Measurements from ENCODE around the gene LSAMP.

The LSAMP gene

DNA sequence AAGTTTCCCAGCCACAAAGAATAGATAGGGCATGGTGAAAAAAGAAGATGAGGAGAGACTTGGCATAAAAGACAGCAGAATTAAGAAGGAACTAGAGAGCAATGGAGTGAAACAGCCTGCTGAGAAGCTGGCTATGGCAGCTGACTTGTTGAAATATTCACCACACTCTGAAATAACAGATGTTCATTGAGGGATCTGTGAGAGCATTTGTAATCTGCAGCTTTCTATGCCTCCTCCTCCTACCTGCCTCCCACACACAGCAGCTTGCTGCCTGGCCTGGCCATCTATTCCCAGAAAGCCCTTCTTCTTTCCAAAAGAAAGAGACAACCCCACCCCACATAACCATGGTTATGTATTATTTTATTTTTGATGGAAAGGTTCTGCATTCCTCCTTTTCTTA, 518.1 kb downstream of the LSAMP start:
- no peak for DNase-seq

DNA sequence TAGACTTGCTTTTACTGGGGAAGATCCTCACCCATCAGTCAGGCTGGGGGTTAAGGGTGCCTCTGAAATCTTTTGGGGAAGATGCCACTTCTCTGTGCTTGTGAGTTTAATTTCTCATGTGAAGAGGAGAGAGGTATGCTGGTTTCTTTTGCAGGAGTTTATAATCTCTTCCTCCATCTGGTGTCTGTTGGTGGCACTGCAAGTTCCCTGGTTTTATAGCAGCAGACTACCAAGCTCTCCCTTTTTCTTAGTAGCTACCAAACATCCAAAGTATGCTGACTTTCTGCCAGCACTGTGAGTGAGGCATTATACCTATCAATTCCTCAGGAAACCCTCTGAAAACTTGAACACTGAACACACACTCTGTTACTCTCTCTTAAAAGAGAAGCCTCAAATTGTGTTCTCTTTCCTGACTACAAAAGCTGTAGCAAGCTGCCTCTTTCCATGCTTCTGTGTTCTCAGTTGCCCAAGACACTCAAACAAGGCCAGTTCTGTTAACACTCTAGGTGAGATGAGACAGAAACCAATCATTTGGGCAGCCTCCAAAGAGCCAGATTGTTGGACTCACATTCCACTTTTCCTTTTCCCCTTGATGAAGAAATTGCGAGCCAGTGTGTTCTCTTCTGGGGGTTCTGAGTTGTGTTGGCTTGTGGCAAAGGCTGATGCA, 522.5 kb downstream of the LSAMP start:
- DNase-seq: no peak

DNA sequence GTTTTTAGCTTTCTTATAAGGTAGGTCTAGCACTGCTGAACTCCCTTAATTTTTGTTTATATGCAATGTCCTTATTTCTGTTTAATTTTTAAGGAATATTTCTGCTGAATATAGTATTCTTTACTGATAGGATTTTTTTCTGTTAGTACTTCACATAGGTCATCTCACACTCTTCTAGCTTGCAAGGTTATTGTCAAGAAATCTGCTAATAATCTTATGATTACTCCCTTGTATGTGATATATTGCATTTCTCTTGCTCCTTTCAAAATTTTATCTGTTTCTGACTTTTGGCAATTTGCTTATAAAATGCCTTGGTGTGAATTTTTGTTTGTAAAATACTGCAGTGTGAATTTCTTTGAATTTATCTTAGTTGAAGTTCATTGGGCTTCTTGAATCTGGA, 523.6 kb downstream of the LSAMP start:
- DNase-seq: no peak

DNA sequence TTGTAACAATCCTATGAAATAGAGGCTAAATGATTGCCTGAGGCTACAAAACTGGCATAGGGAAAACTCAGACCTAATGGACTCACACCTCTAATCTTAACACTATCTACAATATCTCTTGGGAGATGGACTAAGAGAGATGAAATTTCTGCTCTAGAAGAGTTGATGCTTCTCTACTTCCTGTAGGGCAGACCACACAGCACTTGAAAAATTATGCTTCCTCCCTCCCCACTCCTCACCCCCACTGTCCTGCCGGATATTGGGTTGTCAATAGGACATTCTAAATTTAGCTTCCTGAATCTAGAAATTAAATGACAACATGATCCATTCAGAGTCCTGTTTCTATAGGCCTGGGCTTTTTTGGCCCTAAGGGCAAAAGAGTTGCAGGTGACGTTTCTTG, 526.4 kb downstream of the LSAMP start:
- no peak for DNase-seq

DNA sequence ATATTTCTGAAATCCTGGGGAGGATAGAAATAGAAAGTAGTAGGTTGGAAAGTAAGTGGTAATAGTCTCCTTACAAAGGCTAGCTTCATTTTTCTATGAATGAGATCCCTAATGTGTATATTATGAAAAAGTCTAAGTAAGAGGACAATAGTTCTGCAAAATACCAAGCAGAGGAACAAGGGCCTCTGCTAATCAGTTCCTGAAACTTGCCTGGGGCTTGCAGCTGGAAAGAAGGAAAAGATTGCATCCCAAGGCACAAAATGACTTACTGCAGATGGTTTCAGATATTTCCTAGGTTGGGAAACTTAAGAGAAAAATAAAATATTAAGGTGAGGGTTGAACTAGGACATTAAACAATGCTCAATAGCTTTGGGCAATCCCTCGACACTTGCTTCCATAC, 528.4 kb downstream of the LSAMP start:
- no peak for DNase-seq

DNA sequence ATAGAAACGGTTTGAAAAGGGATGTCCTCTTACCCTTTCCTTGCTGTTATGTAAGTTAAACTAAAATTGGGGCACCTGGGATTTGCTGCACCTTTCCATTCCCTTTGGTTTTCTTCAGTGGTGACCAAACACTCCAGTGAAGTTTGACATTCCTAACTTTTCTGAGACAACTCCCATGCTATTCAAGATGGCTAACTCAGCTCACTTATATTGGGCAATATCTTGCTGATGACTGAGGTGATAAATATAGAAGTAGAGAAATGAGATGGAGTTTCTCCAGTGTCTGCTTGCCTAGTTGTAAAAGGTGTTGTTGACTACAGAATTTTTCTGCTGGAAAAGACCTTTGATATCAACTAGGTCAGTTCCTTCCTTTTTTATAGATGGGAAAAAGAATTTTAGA, 530.2 kb downstream of the LSAMP start:
- no peak for DNase-seq

DNA sequence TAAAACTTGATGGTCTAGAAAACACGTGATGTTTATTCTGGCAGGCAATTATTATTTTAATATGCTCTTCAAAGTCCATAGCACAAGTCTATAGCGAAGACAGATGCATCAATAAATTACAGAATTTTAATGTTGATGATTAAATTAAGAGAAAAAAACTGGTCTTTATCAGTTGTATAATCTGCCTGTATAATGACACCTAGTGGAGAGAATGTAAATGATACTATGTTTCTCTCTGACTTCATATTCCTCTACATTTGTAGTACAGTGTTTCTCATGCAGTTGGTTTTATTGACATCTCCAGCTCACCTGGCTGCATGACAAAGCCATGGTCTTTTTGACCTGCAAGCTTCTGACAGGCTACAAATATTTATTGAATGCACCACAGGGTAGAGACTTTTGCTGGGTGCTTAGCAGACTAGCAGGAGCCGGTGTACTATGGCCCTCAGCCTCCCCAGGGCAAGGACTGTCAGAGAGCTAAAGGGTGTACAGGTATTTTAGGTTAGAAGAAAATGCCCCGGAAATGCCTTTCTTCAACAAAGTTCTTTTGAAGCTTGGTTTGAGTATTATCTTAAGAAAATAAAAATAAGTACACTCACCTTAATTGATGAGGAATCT, 532.1 kb downstream of the LSAMP start:
- no peak for DNase-seq

DNA sequence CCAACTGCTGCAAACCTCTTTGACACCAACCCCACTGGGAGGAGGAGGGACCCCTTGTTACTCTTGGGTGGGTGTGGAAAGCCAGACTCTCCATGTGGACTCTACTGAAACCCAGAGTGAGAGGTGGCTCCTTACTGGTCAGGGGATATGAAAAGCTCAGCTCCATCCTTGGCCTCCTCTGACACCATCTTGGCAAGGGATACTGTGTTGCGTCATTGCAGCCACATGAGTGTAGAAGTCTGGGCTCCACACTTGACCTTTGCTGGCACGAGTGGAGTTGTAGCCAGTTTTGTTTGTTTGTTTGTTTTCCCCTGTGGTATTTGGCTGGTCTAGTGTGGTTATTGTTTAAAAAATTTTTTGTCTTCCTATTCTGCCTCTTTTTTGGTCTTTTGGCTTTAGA, 532.9 kb downstream of the LSAMP start:
- DNase-seq: no peak

DNA sequence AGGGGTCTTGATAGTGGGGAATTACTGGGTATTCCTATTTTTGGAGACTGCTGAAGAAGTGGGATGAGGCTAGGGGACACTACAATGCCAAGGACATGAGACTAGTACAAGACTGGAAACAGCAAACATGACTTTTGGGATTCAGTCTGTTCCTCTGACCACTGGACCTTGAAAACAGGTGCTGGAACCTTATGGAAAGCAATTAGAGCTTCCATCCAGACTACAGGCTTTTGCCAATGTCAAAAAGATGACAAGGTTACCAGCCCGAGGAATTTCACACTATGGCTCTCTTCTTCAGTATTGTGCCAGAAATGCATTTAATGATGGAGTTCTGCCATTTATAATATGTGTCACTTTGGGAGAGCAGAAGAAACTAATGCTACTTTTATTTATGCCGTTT, 539.4 kb downstream of the LSAMP start:
- no peak for DNase-seq

DNA sequence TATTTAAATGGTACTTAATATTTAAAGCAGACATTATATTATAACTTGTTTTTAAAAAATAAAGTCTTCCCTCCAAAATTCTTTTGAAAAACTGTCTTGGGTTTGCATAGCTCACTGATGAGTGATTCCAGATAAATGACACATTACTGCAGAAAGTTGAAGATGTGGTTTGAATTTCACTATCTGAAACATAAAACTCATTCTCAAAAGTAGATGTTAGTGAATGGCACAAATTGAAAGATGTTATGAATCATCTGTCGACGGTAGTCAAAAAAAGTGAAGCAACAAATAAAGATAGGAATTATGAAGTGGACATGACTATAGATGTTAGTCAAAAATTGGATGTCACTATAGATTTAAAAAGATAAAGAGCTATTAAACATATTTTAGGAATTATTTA, 541.4 kb downstream of the LSAMP start:
- DNase-seq: no peak

DNA sequence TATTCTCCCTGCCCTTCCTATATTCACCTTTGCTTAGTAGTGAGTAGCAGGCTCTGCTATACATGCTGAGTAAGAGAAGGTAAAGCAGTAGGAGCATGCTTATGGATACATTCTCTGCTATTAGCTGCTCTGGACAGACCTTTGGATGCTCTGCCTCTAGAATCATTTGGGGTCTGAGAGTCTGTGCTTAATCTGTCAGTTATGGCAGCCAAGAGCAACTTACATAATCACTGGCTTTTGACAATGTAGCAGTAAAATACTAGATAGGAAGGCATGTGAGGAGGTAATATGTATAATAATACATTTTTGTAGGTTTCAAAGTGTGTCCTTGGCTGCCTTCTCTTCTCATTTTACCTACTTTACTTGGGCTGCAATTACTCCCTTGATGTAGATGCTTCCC, 544.3 kb downstream of the LSAMP start:
- no peak for DNase-seq

DNA sequence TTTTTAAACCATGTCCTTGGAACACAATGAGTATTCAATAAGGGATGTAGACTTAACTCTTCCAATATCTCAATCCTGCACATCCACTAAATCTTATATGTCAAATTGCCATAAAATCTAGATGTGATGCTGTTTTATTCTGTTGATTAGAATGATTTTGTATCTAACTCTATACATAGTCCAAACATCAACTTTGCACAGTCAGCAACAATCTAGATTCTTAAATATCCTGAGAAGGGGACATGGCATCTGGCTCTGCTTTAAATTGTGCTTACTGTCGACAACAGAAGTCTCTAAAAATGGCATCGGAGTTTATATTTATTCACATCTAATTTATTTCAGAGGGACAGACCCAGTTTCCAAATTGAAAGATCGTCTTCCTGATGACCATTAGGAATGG, 545.8 kb downstream of the LSAMP start:
- no peak for DNase-seq

DNA sequence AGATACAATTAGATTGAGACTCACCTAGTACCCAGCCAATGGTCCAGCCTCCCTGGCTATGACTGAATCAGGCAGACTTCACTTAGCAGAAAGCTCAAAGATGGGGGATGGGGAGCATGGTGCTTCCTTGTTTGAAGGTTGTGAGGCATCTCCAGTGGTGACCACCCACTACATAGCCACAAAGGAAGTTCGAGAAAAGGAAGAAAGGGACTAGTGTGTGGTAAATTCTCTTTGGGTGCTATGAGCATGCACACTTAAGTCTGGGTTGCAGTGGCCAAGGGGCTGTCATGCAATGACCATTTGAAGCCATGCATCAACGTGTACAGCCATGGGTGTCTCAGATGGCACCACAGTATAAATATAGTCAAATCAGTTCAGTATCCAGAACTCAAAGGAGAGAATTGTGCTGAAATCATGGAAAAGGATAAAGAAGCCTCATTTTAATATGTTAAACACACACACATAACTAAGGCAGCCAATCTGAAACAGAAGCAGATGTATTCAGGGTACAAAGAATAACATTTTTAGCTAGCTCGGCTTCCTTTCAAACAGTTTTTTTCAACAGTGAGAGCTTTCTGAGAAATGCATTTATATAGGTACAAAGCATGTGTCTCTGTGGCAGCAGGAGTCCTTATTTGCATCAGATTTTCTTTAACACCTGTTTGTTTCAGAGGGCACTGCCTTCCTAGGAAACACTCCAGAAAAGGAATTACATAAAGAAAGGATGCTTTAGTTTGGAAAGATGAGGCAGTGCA, 546.5 kb downstream of the LSAMP start:
- DNase-seq: no peak

DNA sequence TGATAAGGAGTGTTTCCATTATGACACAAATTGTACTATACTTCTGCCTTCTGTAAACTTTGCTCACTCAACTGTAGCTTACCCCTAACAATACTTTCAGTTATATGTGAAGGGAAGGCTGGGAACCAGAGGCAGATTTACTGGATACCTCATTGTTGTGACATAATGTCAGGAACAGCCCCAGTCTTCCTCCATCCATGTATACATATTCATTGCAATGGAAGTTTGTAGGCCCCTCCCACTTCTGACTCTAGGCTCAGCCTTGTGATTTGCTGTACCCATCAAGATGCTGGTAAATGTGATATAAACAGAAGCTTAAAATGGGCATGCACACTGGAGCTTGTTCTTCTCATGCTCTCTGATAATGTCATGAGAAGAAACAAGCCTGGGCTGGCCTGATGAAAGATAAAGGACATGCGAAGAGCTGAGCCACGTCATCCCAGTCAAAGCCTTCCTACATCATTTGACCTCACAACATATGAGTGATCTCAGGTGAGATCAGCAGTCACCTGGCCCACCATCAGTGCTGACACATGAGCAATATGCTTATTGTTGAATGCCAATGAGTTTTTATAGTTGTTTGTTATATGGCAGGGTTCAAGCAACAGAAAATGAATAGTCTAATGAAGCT, 554.2 kb downstream of the LSAMP start:
- no peak for DNase-seq

DNA sequence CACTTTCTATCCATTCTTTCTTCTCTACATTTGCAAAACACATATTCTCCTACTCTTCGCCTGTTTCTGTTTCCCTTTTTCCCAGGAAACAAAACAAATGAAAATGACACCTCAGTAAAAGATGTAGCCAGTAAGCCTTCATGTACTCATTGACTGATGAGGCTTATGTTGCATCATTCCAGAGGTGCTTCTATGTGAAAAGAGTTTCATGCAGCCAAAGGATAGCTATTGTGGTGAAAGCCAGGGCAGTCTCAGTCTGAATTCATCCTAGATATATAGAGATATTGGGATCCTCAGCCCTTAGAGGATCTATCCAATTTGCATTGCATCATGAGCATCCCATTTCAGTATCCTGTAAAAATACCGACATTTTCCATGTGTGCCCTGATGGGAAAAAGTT, 554.7 kb downstream of the LSAMP start:
- DNase-seq: no peak

DNA sequence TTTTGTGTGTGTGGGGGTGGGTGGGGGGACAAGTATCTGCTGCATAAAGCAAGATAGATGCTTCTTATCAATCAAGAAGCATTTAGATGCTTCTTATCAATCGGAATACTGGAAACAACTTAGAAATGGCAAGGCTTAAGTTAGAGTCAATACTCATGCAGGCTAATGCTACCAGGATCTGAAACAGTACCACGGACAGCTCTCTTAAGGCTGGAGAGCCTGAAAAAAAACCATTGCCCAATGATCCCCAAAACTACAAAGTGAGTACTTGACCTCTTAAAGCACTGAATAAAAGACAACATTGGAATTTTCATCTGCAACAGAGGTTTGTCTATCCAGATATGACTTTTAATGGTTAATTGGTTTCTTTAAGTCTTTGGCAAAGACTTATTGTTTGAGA, 559.7 kb downstream of the LSAMP start:
- DNase-seq: no peak

DNA sequence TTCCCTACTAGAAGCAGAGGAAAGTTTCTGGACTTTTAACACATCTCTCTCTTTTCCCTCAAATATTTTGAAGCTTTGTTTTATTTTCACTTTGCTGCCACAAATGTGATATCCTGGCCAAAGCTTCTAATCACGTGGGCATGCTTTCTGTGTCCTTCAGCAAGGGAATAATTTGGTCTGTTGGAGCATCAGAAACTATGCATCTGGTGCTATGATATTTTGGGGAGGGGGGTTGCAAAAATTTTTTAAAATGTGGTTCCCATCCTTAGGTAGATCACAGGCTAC, 567.7 kb downstream of the LSAMP start:
- DNase-seq: no peak

DNA sequence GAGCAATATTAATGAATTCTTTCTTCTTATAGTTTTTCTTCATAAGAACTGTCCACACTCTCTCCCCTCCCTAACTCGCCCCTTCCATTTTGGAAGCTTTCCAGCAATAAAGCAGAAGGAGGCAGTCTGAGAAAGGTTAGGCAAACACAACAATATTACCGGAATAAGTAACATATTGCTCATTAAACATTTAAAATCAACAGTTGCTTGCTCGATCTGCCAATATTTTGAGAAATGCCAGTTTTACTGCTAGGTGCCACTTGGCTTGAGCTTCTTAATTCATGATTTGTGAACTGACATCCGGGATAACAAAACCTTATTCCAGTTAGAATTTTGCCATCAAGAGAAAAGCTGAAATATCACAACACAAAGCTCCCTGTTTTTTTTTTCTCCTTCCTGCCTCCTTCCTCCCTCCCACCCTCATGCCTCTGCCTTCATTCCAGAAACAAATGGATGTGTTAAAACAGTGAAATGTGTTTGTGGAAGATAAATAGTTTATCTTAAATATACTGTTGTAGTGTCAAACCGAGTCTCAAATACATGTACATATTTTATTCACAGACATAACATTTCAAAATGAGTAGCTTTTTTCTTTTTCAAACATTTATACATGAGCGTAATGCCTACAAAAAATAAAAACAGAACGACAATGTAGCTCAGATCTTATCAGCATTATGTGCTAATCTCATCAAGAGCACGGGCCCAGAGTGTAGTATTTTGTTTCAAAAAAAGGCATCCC, 568.2 kb downstream of the LSAMP start:
- no peak for DNase-seq

DNA sequence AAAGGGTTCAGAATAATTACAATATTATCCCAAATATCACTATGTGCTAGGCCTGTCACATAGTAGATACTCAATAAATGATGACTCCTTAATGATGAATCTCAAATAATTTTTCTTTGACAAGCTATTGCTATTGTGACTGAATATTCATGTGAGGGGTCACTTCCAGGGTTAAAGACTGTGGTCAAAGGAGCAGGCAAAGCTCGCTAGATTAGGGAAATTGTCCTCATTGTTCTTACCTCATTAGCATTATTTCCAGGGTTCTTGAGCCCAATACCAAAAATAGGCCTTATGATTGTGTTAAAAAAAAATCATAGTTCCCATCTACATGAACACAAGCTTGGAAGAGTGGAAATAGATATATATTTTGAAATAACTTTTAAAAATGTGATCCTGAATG, 569.8 kb downstream of the LSAMP start:
- DNase-seq: no peak

DNA sequence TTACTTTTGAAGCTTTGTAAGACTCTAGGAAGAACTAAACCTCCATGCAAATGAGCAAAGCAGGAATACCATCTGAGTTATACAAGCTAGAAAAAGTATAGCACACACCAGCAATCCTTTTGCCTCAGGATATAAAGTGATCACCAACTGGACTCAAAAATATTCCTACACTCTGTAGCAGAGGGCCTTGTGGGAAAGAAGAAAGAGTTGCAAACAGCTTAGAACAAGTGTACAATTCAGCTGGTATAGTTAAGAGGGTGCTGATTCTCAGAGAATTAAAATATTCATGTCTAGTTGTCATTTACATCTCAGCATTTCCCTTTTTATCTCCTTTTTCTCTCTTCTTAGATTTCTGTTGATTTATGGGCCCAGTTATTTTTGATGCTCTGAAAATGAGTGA, 573.6 kb downstream of the LSAMP start:
- DNase-seq: no peak

DNA sequence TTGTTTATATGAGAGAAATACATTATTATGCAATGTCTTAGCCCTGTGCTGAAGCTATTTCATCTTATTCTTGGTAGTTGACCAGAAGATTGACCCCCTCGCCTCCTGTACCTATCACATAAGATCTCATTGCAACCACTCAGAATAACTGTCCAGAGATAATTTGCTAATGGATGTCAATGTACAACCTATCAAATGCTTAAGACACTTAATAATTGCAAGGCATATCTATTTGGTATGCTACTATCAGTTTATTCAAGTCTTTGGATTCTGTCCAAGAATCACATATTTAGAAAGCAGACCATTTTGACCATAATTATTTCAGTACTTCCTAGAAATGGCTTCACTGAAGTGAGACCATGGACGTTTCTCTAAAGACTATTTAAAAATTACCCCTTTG, 580.4 kb downstream of the LSAMP start:
- no peak for DNase-seq

DNA sequence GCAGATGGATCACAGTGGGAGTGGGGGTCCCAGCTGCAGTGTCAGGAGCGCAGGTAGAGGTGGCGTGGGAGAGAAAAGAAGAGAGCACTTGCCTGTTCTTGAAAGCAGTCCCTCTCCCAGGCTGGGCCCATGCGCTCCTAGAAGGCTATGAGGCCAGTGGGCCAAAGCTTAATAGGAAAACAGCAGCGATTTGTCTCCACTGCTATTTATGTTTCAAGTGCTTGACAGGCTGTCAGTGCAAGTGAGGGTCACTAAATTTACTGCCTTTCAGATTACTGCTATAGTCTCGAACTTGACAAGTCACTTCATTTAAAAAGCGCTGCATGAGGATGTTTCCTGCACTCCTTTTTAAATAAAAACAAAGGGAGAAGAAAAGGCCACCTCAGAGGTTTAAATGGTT, 582.4 kb downstream of the LSAMP start:
- DNase-seq: no peak

DNA sequence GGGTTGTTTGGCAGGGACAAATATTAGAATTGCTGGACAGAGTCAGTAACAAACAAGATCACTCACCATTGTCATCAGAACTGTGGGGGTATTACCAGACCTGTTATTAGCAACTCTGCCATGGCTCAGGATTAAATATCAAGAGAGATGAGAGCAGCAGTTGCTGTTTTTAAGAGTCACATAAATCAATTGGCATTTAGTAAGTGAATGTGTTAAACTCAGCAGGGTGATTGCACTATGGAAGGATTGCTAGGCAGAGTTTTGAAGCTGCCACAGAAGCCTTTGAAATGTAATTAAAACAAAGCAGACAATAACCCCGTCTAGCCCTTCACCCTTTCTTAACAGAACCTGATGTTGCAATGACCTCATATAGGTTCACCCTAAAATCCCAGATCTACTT, 583.2 kb downstream of the LSAMP start:
- no peak for DNase-seq

Data from activated T-cell treated with anti-CD3 and anti-CD28 coated beads for 4 hours (primary cell).